Brain microvascular endothelial cell (primary cell): Measurements from ENCODE around the gene TNFRSF25.
"Not testable (repeated sequence)": the region's sequence is repeated elsewhere in the genome, so short reads cannot be mapped to it uniquely, and the experiment has no call there.

Experiments used
- DNase-seq: peaks from one replicate; pipeline ENCODE4 v3.0.0-alpha.2; 2020
- H3K27ac ChIP-seq: fragments of 250-450 bp; sonication (Bioruptor Pico); 2 replicates; pipeline ENCODE4 v1.5.1; 2020; ENCODE audit warnings: mild to moderate bottlenecking, moderate library complexity
- H3K27me3 ChIP-seq: fragments of 250-450 bp; sonication (Bioruptor Pico); replicated peaks from 2 replicates; pipeline ENCODE4 v1.5.1; 2020; ENCODE audit warnings: mild to moderate bottlenecking
- H3K36me3 ChIP-seq: fragments of 250-450 bp; sonication (Bioruptor Pico); replicated peaks from 2 replicates; pipeline ENCODE4 v1.5.1; 2020; ENCODE audit warnings: mild to moderate bottlenecking
- H3K4me3 ChIP-seq: 2 replicates; pipeline ENCODE4 v1.5.1; 2011; ENCODE audit warnings: low read depth, mild to moderate bottlenecking, control low read depth, low read length, moderate library complexity
- CTCF ChIP-seq: IDR thresholded peaks from 2 replicates; pipeline ENCODE4 v1.5.1; 2011; ENCODE audit warnings: low read depth, mild to moderate bottlenecking, moderate library complexity, low read length, control low read depth, inconsistent platforms; ENCODE audit errors: missing control alignments
- in situ Hi-C: cut with HindIII; loops from 2 replicates; pipeline ENCODE4 v1.10.0; 2017; ENCODE audit warnings: low sequenced_read_pairs, low pct_ligation_motif_present

The TNFRSF25 gene

DNA sequence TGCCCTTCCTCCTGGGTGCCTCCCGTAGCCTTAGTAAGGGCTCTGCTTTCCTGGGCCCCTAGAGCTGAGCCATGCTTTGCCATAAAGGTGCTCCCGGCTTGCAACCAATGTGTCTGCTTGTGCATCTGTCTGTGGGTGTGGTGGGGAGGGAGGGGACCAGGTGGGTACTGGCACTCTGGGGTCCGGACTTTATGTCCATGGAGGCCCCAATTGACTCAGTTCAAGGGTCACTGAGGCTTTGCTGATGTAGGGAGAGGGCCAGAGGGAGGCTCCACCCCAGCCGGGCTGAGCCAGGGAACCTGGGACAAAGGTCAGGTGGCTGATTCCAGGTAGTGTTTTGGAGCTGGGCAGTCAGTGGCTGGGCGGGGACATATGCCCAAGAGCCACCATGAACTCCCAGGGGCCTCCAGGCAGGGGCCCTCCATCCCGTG lies 15.0 kb downstream of the TNFRSF25 start:
- TF ChIP-seq CTCF, result no peak
- Histone ChIP-seq H3K27ac (no peak overlapping the region), H3K27me3 (peaks cover 90% of the 10 kb centered on the region), H3K36me3 (no peaks in the 10 kb centered on the region), H3K4me3 (no peak overlapping the region)
- in situ Hi-C loops, result no loop called here
- DNase-seq, result no peak

DNA sequence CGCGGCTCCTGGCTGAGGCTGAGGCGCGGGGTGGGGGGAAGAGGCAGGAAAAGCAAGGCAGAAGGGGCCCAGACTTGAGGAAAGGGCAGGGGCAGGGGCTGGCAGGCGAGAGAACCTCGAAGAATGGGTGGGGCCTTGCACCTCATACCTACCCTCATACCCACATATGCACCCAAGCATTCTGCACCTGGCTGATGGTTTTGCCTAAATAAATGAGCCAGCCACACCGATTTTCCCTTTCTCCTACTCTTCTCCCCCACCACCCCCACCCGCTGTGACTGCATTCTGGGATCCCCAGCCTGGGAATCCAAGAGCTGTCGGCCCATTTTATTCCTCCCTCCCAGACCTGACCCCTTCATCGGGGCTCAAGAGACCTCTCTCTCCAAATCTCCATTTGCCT lies 15.5 kb downstream of the TNFRSF25 start:
- H3K27ac ChIP-seq, DNase-seq, H3K36me3 ChIP-seq, in situ Hi-C loops, H3K4me3 ChIP-seq: not testable (repeated sequence)
- H3K27me3 ChIP-seq, result peaks cover 85% of the 10 kb centered on the region

- H3K4me3 ChIP-seq, result no peak overlapping the region
- no peaks in the 10 kb centered on the region for H3K36me3 ChIP-seq
- in situ Hi-C loops, result no loop called here
- H3K27me3 ChIP-seq, result peaks cover 81% of the 10 kb centered on the region
- no peak overlapping the region for H3K27ac ChIP-seq
- DNase-seq, result no peak
- no peak for TF ChIP-seq CTCF
Observed at GRCh38 chr1:6450005-6450450, 15.9 kb downstream of the TNFRSF25 start.

DNA sequence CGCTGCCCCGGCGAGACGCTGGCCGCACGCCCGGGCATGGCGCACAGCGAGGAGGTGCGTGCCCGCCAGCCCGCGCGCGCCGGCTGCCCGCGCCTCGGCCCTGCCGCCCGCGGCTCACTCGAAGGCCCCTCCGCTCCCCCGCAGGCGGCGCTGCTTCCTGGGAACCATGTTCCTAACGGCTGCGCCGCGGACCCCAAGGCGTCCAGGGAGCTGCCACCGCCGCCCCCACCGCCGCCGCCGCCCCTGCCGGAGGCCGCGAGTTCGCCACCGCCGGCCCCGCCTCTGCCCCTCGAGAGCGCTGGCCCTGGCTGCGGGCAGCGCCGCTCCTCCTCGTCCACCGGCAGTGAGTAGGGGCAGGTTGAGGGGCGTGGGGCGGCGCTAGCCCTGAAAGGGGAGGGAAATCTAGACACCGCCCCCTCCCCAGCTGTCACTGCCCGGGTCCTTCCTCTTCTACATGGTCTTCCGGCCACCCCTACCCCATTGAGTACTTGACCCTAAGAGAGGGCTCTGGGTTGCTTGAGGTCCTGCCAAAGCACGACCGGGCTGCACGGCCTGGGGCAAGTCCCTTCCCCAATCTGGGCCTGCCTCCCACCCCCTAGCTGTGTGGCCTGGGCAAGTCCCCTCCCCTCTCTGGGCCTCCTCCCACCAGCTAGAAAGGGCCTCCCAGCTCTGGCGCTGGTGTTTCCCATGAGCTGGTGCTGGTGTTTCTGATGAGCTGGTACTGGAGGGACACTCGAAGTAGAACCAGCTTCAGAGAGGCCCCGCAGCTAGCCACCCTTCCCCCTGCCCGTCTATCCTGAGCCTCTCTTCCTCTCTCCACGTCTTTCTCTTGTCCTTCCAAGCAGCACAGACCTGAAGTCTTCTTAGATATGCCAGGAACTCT lies 17.0 kb downstream of the TNFRSF25 start:
- Histone ChIP-seq H3K4me3 (no peak overlapping the region), H3K27ac (no peak overlapping the region), H3K36me3 (no peaks in the 10 kb centered on the region), H3K27me3 (peaks cover 70% of the 10 kb centered on the region)
- peak; percentile 21 for TF ChIP-seq CTCF
- DNase-seq, result no peak
- in situ Hi-C loops, result no loop called here

DNA sequence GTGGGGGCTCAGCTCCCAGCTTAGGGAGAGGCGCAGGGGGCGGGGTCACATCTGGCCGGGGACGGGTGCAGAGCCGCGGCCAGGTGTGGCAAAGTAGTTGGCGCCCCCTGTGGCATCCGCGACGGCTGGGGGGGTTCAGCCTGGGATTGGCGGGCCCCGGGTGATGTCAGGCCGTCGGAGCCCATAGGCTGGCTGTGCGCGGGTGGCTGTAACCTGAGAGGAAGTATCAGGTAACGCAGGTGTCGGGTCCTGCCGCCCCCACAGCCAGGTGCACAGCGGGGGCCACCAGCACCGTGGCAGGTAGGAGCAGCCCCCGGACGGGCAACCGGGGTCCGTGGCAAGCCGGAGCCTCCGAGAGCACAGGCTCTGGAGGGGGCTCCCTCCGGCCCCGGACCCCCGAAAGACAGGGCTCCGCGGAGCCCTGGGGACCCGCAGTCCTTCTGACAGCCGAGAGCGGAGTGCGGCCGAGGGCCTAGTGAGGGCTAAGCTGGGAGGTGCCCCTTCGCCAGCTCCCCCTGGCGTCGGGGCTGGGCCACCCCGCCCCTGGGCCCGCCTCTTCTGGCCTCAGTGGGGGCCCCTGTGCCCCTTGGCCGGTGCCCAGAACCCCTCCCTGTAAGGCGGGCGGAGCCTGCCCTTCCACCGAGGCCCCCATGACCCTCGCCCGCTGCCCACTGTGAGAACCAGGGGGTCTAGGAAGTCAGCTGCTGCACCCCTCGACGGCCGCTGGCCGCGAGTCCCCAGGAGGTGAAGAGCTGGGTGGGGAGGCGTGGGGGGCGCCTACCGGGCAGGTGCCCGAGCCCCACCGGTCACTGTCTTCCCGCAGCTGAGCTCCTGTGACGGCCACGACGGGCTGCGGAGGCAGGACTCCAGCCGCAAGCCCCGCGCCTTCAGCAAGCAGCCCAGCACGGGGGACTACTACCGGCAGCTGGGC lies 17.9 kb downstream of the TNFRSF25 start:
- in situ Hi-C loops, result no loop called here
- Histone ChIP-seq H3K36me3 (no peaks in the 10 kb centered on the region), H3K27me3 (peaks cover 61% of the 10 kb centered on the region), H3K27ac (no peak overlapping the region), H3K4me3 (no peak overlapping the region)
- no peak for DNase-seq
- peak; percentile 20 for TF ChIP-seq CTCF
